IPS DF 4.7 (cell line): ENCODE measurements around the gene SLC16A10.
"Not testable (repeated sequence)": the region's sequence is repeated elsewhere in the genome, so short reads cannot be mapped to it uniquely, and the experiment has no call there.

ENCODE experiments used
- DNase-seq: peaks from one replicate; pipeline ENCODE4 v3.0.0-alpha.2; 2013; ENCODE audit warnings: low spot score; ENCODE audit errors: extremely low read depth

The SLC16A10 gene

DNA sequence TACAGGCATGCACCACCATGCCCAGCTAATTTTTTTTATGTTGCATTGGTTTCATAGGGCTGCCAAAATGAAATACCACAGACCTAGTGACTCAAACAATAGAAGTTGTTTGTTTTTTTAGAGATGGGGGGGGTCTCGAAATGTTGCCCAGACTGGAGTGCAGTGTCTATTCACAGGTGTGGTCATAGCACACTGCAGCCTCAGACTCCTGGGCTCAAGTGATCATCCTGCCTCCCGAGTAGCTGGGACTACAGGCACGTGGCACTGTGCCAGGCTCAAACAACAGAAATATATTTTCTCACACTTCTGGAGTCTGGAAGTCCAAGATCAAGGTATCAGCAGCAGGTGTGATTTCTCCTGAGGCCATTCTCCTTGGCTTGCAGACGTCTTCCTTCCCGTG is 6.6 kb upstream of the SLC16A10 start:
- DNase-seq: no peak

DNA sequence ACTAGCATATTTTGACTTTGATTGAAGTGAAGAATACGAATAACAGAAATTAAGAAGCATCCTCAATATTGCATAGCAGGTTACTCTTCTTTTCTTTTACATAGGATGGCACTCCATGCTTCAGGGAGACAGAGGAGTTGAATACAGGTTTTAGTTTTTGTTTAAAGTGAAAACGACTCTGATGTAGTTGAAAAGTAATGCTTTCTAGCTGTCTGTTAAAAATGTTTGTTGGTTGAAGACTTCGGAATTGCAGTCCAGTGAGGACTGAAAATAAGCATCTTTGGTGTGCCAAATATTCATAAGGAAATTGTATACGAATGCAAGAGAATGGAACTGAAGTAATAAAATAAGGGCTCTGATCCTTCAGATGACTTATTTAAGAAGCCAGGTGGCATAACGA is 618 bp upstream of the SLC16A10 start:
- DNase-seq: no peak

GRCh38 chr6:111087871-111088667 is 766 bp downstream of the SLC16A10 start:
- no peak for DNase-seq

GRCh38 chr6:111088668-111089003 is 1.3 kb downstream of the SLC16A10 start:
- no peak for DNase-seq

GRCh38 chr6:111090766-111091165 is 3.5 kb downstream of the SLC16A10 start:
- no peak for DNase-seq

- DNase-seq: no peak
These were observed 4.7 kb downstream of the SLC16A10 start for GRCh38 chr6:111091987-111092386.

DNA sequence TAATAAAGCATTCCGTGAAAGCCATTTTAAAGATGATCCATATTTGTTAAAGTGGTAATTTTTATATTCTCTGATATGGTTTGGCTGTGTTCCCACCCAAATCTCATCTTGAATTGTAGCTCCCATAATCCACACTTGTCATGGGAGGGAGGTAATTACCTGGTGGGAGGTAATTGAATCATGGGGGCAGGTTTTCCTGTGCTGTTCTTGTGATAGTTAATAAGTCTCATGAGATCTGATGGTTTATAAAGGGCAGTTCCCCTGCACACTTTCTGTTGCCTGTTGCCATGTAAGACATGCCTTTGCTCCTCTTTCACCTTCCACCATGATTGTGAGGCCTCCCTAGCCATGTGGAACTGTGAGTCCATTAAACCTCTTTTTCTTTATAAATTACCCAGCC is 8.2 kb downstream of the SLC16A10 start:
- not testable (repeated sequence) for DNase-seq

DNA sequence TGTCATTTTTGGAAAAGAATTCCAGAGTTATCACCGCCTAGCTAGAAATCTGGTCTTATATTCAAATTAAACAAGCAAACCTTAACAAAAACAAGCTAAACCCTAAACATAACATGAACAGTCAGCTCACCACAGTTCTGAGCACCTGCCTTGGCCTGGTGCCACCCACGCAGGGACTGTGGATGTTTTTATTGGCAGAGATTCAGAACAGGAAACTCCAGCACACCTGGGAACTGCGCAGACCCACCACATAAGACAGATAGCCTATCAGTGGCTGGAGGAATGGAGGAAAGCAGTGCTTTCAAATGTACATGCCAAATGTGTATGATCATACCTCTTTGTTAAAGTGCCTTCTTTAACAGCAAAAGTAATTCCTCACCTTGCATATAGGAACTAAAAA is 8.9 kb downstream of the SLC16A10 start:
- DNase-seq: no peak

DNA sequence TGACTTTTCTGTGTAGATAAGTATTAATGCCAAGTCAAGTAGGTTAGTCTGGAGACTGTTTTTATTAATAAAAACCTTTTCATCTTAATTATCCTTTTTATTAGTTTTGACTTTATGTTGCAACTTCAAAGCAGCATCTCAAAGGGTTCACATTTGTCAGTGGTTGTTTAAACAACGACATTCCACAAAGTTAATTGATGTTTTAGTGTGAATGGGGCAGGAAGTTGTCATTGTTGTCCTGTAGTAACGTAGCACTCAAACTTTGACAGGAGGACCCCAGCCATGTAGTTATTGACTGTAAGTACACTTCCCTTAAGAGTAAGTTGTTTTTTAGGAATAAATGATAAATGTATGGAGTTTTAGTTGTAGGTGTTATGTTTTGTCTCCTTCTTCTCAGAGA is 11.3 kb downstream of the SLC16A10 start:
- DNase-seq: no peak

GRCh38 chr6:111101987-111102386 is 14.7 kb downstream of the SLC16A10 start:
- DNase-seq: no peak

DNA sequence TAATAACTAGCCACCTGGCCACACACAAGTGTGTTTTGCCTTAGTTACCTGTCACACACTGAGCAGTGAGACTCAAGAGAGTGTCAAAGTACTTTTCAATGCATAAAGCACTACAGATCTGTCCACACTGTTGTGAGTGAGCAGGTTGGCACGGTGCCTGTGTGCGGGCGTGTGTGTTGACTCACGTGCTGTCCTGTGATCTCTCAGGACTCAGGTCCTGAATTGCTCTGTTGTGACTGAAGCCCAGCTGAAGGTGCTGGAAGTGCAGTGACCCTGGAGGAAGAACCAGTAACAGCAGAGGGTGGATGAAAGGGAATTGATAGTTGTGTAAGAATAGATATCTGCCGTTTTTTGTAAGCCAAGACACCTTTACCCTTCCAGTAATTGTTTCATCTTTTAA is 18.3 kb downstream of the SLC16A10 start:
- DNase-seq: no peak

- no peak for DNase-seq
These were observed 20.3 kb downstream of the SLC16A10 start for GRCh38 chr6:111107589-111107988.

DNA sequence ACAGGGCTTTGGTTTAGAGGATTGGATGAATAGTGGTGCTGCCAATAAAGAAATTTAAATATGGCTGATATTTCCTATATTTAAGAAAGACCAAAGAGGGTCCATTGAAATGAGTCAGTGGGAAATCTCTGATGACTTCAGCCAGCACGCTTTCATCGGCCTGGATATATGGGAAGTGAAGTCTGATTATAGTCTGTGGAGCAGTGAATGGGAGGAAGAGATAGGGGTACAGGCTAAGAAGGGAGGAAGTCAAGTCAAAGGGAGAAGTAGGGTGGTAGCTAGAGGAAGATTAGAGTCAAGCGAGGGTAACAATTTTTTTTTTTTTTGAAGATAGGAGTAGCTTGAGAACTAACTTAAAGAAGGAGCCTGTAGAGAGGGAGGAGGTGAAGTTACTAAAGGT is 22.7 kb downstream of the SLC16A10 start:
- DNase-seq: no peak

DNA sequence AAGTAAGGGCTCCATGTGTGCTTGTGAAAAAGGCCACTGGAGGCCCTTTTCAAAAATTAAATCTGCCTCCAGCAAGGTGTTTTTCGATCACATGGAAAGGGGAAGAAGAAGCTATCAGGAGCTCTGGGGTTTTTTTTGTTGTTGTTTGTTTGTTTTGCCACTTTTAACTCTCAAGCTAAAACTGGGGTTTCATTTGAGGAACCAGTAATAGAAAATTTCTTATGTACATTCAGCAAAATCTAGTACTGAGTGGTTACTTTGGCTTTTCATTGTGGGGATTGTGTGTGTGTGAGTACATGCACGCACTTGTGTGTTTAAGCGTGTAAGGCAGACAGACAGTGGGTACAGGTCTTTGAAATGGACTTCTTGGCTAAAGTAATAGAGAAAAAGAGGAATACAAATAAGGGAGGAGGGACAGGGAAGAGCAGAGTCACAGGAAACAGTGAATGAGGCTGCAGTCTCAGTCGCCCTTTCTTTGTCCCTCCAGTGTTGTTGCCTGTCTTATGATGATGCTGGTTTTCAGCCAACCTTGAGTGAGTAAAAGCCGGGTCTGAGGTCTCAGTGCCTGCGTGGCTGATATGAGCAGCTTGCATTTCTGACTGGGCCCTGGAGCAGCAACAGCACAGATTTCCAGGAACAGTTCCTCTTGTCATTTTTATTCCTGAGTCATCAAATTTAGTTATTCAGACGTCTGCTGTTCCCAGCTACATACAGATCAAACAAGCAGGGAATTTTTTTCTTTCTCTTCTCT is 26.2 kb downstream of the SLC16A10 start:
- DNase-seq: no peak

DNA sequence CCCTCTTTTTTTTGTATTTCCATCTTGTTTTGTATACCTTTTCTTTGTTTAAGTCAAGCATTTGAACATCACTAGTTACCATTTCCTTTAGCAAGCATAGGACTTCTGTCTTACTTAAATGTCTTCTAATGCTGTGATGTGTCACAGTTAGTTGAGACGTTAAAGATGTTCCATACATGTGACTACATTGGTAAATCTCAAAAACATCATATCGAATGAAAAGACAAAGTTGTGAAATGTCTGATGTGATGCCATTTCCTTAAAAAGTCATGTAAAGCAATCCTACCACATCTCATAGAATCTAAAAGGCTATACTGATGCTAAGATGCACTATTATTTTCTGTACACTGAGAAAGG is 26.8 kb downstream of the SLC16A10 start:
- no peak for DNase-seq

DNA sequence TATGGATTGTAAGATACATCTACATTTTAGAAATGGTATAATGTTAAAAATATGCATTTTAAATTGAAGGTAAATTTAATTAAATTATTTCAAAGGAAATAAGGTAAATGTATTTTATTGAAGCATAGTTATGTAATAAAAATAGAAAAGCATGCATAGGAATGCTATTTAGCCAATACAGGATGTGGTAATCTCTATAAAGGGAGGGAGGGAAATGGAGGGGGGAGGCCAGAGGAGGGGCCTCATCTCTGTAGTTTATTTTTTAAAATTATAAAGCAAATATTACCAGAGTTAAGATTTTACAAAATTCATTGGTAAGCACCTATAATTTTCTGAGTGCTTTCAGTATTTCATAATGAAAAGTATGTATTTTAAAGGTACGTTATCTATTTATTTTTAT is 27.2 kb downstream of the SLC16A10 start:
- DNase-seq: no peak

- no peak for DNase-seq
These were observed 31.5 kb downstream of the SLC16A10 start for GRCh38 chr6:111118826-111119225.

DNA sequence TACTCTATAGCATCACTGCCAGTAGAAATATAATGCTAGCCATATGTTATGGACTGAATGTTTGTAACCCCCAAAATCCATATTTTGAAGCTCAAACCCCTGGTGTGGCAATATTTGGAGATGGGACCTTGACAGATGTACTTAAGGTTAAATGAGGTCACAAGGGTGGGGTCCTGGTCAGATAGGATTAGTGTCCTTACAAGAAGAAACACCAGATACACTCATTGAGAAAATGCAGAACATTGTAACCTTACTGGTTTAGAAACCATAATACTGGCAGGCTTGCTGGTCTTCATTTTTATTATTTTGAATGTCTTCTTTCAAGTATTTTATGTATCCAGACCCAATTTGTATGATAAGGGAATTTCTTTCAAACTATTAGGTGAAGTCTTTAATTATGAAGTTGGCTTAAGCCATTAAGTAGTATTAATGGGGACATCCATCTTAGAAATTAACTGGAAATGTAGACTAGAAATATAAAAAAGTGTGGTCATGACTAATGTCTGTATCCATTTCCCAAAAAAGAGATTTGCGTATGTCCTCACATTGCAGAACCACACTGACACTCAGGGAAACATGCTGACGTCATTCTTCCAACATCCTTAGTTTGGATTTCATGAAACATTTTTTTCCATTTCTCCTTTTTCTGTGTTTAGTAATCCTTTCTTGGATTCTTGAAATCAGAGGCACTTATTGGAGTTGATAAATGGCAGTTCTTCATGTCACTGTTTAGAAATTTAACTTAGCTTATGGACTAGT is 32.4 kb downstream of the SLC16A10 start:
- no peak for DNase-seq

DNA sequence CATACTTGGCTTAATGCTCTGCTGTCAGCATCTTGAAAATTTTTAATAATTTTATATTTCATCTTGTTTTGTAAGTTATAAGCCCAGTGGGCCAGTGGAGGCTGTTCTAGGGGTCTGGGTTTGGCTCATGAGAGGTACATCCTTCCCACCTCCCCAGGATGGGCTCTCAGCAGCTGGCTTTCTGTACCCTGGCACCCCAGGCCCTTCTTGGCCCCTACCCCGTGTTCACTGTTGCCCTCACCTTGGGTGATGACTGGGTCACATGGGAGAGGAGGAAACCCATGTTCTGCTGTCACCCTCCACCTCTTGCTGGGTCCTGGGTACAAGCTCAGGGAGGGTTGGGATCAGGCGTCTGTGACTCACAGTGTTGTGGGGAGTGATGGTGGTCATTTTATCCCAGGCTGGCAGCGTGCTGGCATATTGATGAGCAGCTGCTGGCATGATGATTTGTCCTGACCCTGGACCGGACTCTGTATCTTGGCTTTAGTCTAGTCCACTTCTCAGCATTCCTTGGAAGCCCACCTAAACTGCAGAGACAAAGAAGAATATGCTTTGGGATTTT is 34.6 kb downstream of the SLC16A10 start:
- no peak for DNase-seq

- DNase-seq: no peak
These were observed 35.4 kb downstream of the SLC16A10 start for GRCh38 chr6:111122458-111123286.

DNA sequence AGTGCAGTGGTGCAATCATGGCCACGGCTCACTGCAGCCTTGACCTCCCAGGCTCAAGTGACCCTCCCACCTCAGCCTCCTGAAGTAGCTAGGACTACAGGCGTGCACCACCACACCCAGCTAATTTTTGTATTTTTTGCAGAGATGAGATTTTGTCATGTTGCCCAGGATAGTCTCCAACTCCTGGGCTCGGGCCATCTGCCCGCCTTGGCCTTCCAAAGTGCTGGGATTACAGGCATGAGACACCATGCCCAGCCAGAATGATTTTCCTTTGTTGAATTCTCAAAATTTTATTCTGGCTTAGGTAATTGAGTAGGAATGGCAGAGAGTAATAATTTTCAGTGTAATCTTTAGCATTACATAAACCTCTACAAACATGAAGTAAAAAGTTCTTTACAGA is 37.1 kb downstream of the SLC16A10 start:
- no peak for DNase-seq
